Keratinocyte (primary cell): ENCODE data around the gene OVAAL. TPM values are rescaled to one million over a fixed set of nuclear protein-coding genes. Genes with fewer than 3 reads are reported as not detected.

ENCODE experiments used
- DNase-seq: peaks from one replicate; pipeline ENCODE4 v3.0.0-alpha.2; 2011; ENCODE audit warnings: low read depth, missing footprints, low spot score
- FAIRE-seq: peaks from 2 replicates; lab custom pipeline; 2011; peaks lifted over from hg19 to GRCh38; lab: Jason Lieb, UNC
- H2AFZ ChIP-seq: 2 replicates; pipeline ENCODE4 v1.6.0; 2012; ENCODE audit warnings: low read length, control low read depth, inconsistent platforms; ENCODE audit not compliant: control insufficient read depth
- H3K27ac ChIP-seq: 2 replicates; pipeline ENCODE4 v1.5.1; 2011; ENCODE audit warnings: low read length; ENCODE audit not compliant: control insufficient read depth, insufficient read depth
- H3K27me3 ChIP-seq: 3 replicates; pipeline ENCODE4 v1.6.0; 2011; ENCODE audit warnings: low read length; ENCODE audit not compliant: control insufficient read depth, insufficient read depth; ENCODE audit errors: extremely low read depth
- H3K36me3 ChIP-seq, 2 experiments: 2 replicates in 1 of 2; 3 replicates in 1 of 2; pipeline ENCODE4 v1.5.1; 2011; ENCODE audit warnings: low read length in 2 of 2, mild to moderate bottlenecking in 1 of 2; ENCODE audit not compliant: control insufficient read depth in 2 of 2, insufficient read depth in 2 of 2; ENCODE audit errors: extremely low read depth in 1 of 2
- H3K4me1 ChIP-seq: 3 replicates; pipeline ENCODE4 v1.5.1; 2011; ENCODE audit warnings: low read length; ENCODE audit not compliant: control insufficient read depth, insufficient read depth; ENCODE audit errors: extremely low read depth
- H3K4me2 ChIP-seq: 3 replicates; pipeline ENCODE4 v1.6.0; 2011; ENCODE audit warnings: low read depth, low read length; ENCODE audit not compliant: control insufficient read depth, insufficient read depth; ENCODE audit errors: extremely low read depth
- H3K4me3 ChIP-seq, 3 experiments: fragments of 200-600 bp in 1 of 3; sonication (generic) in 1 of 3; 2 replicates in 2 of 3; 3 replicates in 1 of 3; pipeline ENCODE4 v1.5.1; 2011 to 2016; ENCODE audit warnings: low read length in 3 of 3, mild to moderate bottlenecking in 3 of 3, control low read depth in 2 of 3, inconsistent platforms in 1 of 3, low read depth in 1 of 3, mixed read lengths in 1 of 3, mixed run types in 1 of 3, moderate library complexity in 1 of 3; ENCODE audit not compliant: control insufficient read depth in 2 of 3, insufficient read depth in 2 of 3; ENCODE audit errors: extremely low read depth in 1 of 3
- H3K79me2 ChIP-seq: 2 replicates; pipeline ENCODE4 v1.6.0; 2012; ENCODE audit warnings: low read length; ENCODE audit not compliant: control insufficient read depth, insufficient read depth
- H3K9ac ChIP-seq: 3 replicates; pipeline ENCODE4 v1.6.0; 2011; ENCODE audit warnings: low read length; ENCODE audit not compliant: control insufficient read depth, insufficient read depth; ENCODE audit errors: extremely low read depth
- H3K9me1 ChIP-seq: 3 replicates; pipeline ENCODE4 v1.6.0; 2011; ENCODE audit warnings: low read length; ENCODE audit not compliant: control insufficient read depth, insufficient read depth; ENCODE audit errors: extremely low read depth
- H3K9me3 ChIP-seq: 2 replicates; pipeline ENCODE4 v1.5.1; 2012; ENCODE audit warnings: low read depth, low read length; ENCODE audit not compliant: control insufficient read depth
- H4K20me1 ChIP-seq: 3 replicates; pipeline ENCODE4 v1.6.0; 2011; ENCODE audit warnings: low read length; ENCODE audit not compliant: control insufficient read depth, insufficient read depth; ENCODE audit errors: extremely low read depth
- CTCF ChIP-seq, 3 experiments: IDR thresholded peaks in 1 of 3; conservative IDR thresholded peaks in 1 of 3; optimal IDR thresholded peaks in 1 of 3; 2 replicates in 2 of 3; 3 replicates in 1 of 3; pipeline versions ENCODE3 to v1.5.1; 2011; ENCODE audit warnings: low read length in 3 of 3, mild to moderate bottlenecking in 3 of 3, moderate library complexity in 2 of 3, control low read depth in 1 of 3, inconsistent platforms in 1 of 3; ENCODE audit not compliant: insufficient read depth in 2 of 3; ENCODE audit errors: extremely low read depth in 1 of 3
- EZH2 ChIP-seq: IDR thresholded peaks from one replicate; pipeline ENCODE4 v1.6.1; 2012; ENCODE audit warnings: inconsistent platforms, mild to moderate bottlenecking, low read length, moderate library complexity
- dilution Hi-C: fragments of 300-500 bp; cut with MboI; formaldehyde crosslinking; loops from one replicate; pipeline ENCODE4 v1.7.0; 2020; ENCODE audit warnings: low sequenced_read_pairs; ENCODE audit not compliant: extremely low pct_ligation_motif_present
- polyA plus RNA-seq, 5 experiments: library from polyadenylated mRNA; depleted of rRNA in 3 of 5; stranded (reverse) in 3 of 5; stranded (forward) in 1 of 5; unstranded in 1 of 5; fragments of >200 nt; gene quantifications; 1 replicate in 1 of 5; 2 replicates in 3 of 5; 3 replicates in 1 of 5; pipeline versions ENCODE4 v1.2.1 to v1.2.3, GENCODE V29; 2011 to 2012; ENCODE audit warnings: missing spikeins in 2 of 5, low read depth in 1 of 5, low replicate concordance in 1 of 5

The OVAAL gene
- polyA plus RNA-seq, 1 donor (not counting 4 experiments of a cell fraction or from before 2014, with no cell fraction given): not detected

- dilution Hi-C loops: no loop called here
- Histone ChIP-seq H3K27ac (no peak overlapping the region), H3K4me3 (no peak overlapping the region), H3K4me2 (no peak overlapping the region), H3K4me1 (peaks cover 31% of the 10 kb centered on the region), H3K9me1 (no peaks in the 10 kb centered on the region), H3K9ac (no peak overlapping the region), H4K20me1 (no peaks in the 10 kb centered on the region), H3K27me3 (no peaks in the 10 kb centered on the region), H3K79me2 (no peaks in the 10 kb centered on the region), H3K36me3 (no peaks in the 10 kb centered on the region), H2AFZ (no peak overlapping the region), H3K9me3 (no peaks in the 10 kb centered on the region)
- FAIRE-seq (no peak), DNase-seq (no peak)
- TF ChIP-seq EZH2: no peak
- no peak for TF ChIP-seq CTCF (optimal IDR thresholded peaks at IDR 0.05 in 1 of 3, IDR thresholded peaks at IDR 0.05 in 1 of 3, conservative IDR thresholded peaks at IDR 0.05 in 1 of 3; ENCODE audit: extremely low read depth in 1 of 3, insufficient read depth in 2 of 3, low read length in 3 of 3)
These were observed 8.9 kb downstream of the OVAAL start for GRCh38 chr1:180567654-180568053.

GRCh38 chr1:180568184-180568583 is 9.4 kb downstream of the OVAAL start:
- Histone ChIP-seq H3K4me2 (no peak overlapping the region), H3K79me2 (no peaks in the 10 kb centered on the region), H4K20me1 (no peaks in the 10 kb centered on the region), H3K4me1 (peaks cover 28% of the 10 kb centered on the region), H3K9me3 (no peaks in the 10 kb centered on the region), H3K9ac (no peak overlapping the region), H2AFZ (no peak overlapping the region), H3K4me3 (no peak overlapping the region), H3K27me3 (no peaks in the 10 kb centered on the region), H3K36me3 (no peaks in the 10 kb centered on the region), H3K27ac (no peak overlapping the region), H3K9me1 (no peaks in the 10 kb centered on the region)
- dilution Hi-C loops: no loop called here
- no peak for FAIRE-seq
- no peak for TF ChIP-seq EZH2
- TF ChIP-seq CTCF (optimal IDR thresholded peaks at IDR 0.05 in 1 of 3, IDR thresholded peaks at IDR 0.05 in 1 of 3, conservative IDR thresholded peaks at IDR 0.05 in 1 of 3; ENCODE audit: extremely low read depth in 1 of 3, insufficient read depth in 2 of 3, low read length in 3 of 3): no peak
- DNase-seq: no peak
